Right lobe of liver (tissue), 4 donors: ENCODE measurements around the gene ZBTB4.
"Not testable (repeated sequence)": the region's sequence is repeated elsewhere in the genome, so short reads cannot be mapped to it uniquely, and the experiment has no call there.

Experiments used
- CTCF ChIP-seq, 4 donors: fragments of 200-600 bp in 3 of 4; fragments of 450-650 bp in 1 of 4; IDR thresholded peaks; one replicate each; pipeline versions ENCODE4 v1.5.1 to v1.8.0; 2016 to 2022; ENCODE audit warnings: antibody characterized with exemption in 4 of 4, mild to moderate bottlenecking in 2 of 4
- POLR2A ChIP-seq: fragments of 450-650 bp; IDR thresholded peaks from one replicate; pipeline ENCODE4 v1.6.1; 2017; ENCODE audit warnings: antibody characterized with exemption, mild to moderate bottlenecking
- donor health status: DM: no; HTN: no; CAD: no.
- donor health status: DM: no; HTN: no; CAD: no.
- donor health status: DM: no; HTN: yes; CAD: no.

- not testable (repeated sequence) for TF ChIP-seq CTCF (IDR thresholded peaks at IDR 0.05); POLR2A
Observed at GRCh38 chr17:7481275-7481674, 1.8 kb upstream of the ZBTB4 start, which contains the start of gene SLC35G6.
